ENCODE results near the gene AGXT.

DNA sequence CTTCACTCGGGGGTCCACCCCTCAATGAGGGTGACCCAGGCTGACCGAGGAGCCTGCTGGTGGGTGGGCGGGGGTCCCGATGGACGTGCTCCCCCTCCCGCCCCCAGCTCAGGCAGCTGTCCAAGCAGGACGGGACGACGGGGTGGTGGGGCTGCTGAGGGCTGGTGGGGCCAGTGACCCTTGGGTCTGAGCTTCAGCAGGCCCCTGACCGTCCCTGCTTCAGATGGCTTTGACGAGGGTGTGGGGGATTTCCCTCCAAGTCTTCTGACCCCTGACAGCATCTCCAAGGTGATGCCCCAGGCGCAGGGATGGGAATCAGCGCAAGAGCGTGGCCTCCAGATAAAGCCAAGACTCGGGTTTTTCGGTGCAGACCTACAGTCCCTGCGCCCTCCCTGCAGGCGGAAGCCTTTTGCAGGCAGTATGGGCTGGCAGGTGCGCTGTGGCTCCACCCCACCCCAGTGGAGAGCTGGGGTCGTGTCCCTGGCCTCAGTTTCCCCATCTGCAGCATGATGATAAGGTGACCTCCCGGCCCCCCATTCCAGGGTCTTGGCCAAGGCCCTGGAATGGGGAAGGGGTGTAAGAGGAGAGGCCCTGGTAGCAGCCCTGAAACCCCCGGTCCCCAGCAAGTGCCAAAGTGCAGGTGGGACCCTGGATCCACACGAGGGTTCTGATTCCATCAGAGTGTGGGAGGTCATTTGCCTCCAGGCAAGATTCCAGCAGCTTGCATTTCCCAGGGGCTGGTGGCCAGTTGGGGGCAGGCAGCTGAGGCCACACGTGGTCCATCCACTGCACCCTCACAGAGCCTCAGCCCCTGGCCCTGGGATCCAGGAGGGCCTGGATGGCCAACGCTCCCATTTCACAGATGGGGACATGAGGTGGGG lies 46.3 kb downstream of the AGXT start:
- TF ChIP-seq, protein P1, sequence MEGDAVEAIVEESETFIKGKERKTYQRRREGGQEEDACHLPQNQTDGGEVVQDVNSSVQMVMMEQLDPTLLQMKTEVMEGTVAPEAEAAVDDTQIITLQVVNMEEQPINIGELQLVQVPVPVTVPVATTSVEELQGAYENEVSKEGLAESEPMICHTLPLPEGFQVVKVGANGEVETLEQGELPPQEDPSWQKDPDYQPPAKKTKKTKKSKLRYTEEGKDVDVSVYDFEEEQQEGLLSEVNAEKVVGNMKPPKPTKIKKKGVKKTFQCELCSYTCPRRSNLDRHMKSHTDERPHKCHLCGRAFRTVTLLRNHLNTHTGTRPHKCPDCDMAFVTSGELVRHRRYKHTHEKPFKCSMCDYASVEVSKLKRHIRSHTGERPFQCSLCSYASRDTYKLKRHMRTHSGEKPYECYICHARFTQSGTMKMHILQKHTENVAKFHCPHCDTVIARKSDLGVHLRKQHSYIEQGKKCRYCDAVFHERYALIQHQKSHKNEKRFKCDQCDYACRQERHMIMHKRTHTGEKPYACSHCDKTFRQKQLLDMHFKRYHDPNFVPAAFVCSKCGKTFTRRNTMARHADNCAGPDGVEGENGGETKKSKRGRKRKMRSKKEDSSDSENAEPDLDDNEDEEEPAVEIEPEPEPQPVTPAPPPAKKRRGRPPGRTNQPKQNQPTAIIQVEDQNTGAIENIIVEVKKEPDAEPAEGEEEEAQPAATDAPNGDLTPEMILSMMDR (conservative IDR thresholded peaks at IDR 0.05; ENCODE audit: low read depth, low read length), result peak; percentile 27; the same call in 1 of the 2 replicates
- TF ChIP-seq EZH2 (IDR thresholded peaks at IDR 0.05; ENCODE audit: borderline replicate concordance, low read depth, low read length, poor library complexity, severe bottlenecking), result no peak
